NCI-H2196 treated with DMSO at 0.1 percent for 48 hours (cell line): ENCODE results near the gene PIKFYVE.

Experiments used
- DNase-seq: peaks from one replicate; lab custom pipeline; 2025; ENCODE audit not compliant: unreplicated experiment; lab: John Stamatoyannopoulos, UW

PIKFYVE gene

GRCh38 chr2:208406474-208407451 lies 140.7 kb downstream of the PIKFYVE start, which contains the start of gene PTH2R:
Gene PTH2R, plus strand, starts transcription at chr2:208406792. Its CDS starts 252 bp downstream, at chr2:208407044.
- DNase-seq: no peak

- peak; percentile 10 for DNase-seq
Observed at GRCh38 chr2:208407667-208408066, 141.6 kb downstream of the PIKFYVE start.
